Calu3 (cell line): ENCODE measurements around the gene ZNF736. TPM values are rescaled to one million over a fixed set of nuclear protein-coding genes. Genes with fewer than 3 reads are reported as not detected.

ENCODE experiments used
- BruUV-seq: library from RNA; stranded (reverse); fragments of 400-500 nt; replicated peaks from 2 replicates; lab custom pipeline; 2021; lab: Mats Ljungman, UMichigan
- CTCF ChIA-PET: fragments of 300-600 bp; sonication (Branson Sonifier 250); formaldehyde crosslinking; loops from one replicate; lab custom pipeline; 2022; ENCODE audit warnings: antibody characterized with exemption; lab: Charles Lee
- DNase-seq: peaks from one replicate; pipeline ENCODE4 v3.0.0; 2022
- H3K27ac Mint-ChIP-seq: one replicate; pipeline ENCODE4 v1.8.0; 2022; ENCODE audit warnings: mixed read lengths; ENCODE audit not compliant: unreplicated experiment
- H3K27me3 Mint-ChIP-seq: one replicate; pipeline ENCODE4 v1.8.0; 2022; ENCODE audit warnings: mixed read lengths; ENCODE audit not compliant: unreplicated experiment
- H3K36me3 Mint-ChIP-seq: one replicate; pipeline ENCODE4 v1.8.0; 2022; ENCODE audit warnings: mild to moderate bottlenecking, moderate library complexity, mixed read lengths; ENCODE audit not compliant: insufficient read depth, unreplicated experiment
- H3K4me1 Mint-ChIP-seq: one replicate; pipeline ENCODE4 v1.8.0; 2022; ENCODE audit warnings: mild to moderate bottlenecking, low read depth, mixed read lengths; ENCODE audit not compliant: unreplicated experiment
- H3K4me3 Mint-ChIP-seq: one replicate; pipeline ENCODE4 v1.8.0; 2022; ENCODE audit warnings: mild to moderate bottlenecking, low read depth, moderate library complexity, mixed read lengths; ENCODE audit not compliant: unreplicated experiment
- H3K9me3 Mint-ChIP-seq: one replicate; pipeline ENCODE4 v1.8.0; 2022; ENCODE audit warnings: low read depth, mixed read lengths; ENCODE audit not compliant: unreplicated experiment
- intact Hi-C: fragments of 100-400 bp; cut with micrococcal nuclease; formaldehyde crosslinking; loops from one replicate; pipeline ENCODE4 v1.10.0; 2022; ENCODE audit not compliant: unreplicated experiment
- total RNA-seq: library from RNA; stranded (reverse); gene quantifications from 2 replicates; pipeline ENCODE4 v1.2.3, GENCODE V29; 2022
- TF ChIP-seq, protein P1 (sequence below): fragments of 200-600 bp; IDR thresholded peaks from one replicate; pipeline ENCODE4 v1.8.0; 2022; ENCODE audit warnings: antibody characterized with exemption; ENCODE audit not compliant: unreplicated experiment

Gene ZNF736
- total RNA-seq, 1 experiment from 2014 or later = 8.6 TPM

DNA sequence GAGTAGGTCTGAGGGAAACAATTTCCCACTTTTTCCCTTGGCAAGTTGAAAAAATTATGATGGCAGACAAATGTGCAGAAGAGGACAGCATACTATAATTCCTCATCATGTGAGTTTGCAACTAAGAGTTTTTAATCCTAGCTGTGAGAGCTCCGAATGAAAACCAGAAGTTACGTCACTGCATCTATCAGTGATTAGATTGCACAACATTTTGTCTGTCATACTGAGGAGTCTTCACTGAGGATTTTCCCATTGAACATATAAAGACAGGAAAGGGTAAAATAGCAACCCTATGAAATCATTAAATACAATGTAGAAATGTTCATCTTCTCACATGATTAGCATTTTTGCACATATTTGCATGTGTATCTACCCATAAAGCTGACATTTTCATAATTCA lies 45.8 kb downstream of the ZNF736 start:
- TF ChIP-seq, protein P1, sequence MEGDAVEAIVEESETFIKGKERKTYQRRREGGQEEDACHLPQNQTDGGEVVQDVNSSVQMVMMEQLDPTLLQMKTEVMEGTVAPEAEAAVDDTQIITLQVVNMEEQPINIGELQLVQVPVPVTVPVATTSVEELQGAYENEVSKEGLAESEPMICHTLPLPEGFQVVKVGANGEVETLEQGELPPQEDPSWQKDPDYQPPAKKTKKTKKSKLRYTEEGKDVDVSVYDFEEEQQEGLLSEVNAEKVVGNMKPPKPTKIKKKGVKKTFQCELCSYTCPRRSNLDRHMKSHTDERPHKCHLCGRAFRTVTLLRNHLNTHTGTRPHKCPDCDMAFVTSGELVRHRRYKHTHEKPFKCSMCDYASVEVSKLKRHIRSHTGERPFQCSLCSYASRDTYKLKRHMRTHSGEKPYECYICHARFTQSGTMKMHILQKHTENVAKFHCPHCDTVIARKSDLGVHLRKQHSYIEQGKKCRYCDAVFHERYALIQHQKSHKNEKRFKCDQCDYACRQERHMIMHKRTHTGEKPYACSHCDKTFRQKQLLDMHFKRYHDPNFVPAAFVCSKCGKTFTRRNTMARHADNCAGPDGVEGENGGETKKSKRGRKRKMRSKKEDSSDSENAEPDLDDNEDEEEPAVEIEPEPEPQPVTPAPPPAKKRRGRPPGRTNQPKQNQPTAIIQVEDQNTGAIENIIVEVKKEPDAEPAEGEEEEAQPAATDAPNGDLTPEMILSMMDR = no peak
- Mint-ChIP-seq H3K27me3 (no peaks in the 10 kb centered on the region), H3K27ac (no peak overlapping the region), H3K9me3 (peaks cover 5% of the 10 kb centered on the region), H3K4me1 (no peaks in the 10 kb centered on the region), H3K4me3 (no peak overlapping the region), H3K36me3 (no peaks in the 10 kb centered on the region)
- CTCF ChIA-PET = no interaction called here
- no TSS peak for BruUV-seq
- no peak for DNase-seq
- intact Hi-C loops = no loop called here

DNA sequence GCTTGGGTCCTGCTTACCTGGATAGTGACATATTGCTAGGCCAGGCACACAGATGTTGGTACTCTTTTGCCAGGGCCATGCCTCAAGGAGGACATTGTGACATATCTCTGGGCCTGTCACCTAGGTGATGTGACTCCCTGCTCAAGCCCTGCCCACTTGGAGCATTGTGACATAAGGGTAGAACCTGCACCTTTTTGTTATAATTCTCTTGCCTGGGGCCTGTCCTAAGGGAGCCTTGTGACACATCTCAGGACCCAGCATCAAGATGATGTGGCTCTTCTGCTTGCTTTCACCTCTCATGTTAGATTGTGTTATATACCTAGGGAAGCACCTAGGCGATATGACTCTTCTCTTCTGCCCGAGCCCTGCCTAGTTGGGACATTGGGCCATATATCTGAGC lies 57.4 kb downstream of the ZNF736 start:
- no peak for DNase-seq
- CTCF ChIA-PET = no interaction called here
- H3K27ac Mint-ChIP-seq = no peak overlapping the region
- no TSS peak for BruUV-seq
- no peak overlapping the region for H3K4me3 Mint-ChIP-seq
- no peaks in the 10 kb centered on the region for H3K36me3 Mint-ChIP-seq
- TF ChIP-seq, protein P1 = no peak
- intact Hi-C loops = no loop called here
- H3K9me3 Mint-ChIP-seq = peaks cover 11% of the 10 kb centered on the region
- H3K4me1 Mint-ChIP-seq = no peaks in the 10 kb centered on the region
- H3K27me3 Mint-ChIP-seq = no peaks in the 10 kb centered on the region

DNA sequence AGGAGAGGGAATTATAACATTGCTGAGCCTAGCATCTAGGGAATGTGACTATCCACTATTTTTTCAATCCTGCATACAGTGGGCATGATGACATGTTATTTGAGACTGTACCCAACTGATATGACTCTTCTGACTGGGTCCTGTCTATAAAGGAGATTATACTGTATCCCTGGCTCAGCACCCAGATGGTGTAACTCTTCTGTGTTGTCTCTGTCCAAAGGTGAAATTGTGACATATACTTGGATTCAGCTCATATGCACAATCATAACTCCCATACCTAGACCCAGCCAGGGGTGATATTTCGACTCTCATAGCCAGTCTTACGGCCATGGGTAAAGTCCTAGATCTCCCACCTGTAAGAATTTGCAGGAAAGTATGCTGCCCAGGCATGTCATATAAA lies 59.3 kb downstream of the ZNF736 start:
- peaks cover 6% of the 10 kb centered on the region for H3K9me3 Mint-ChIP-seq
- BruUV-seq = no TSS peak
- H3K4me1 Mint-ChIP-seq = no peaks in the 10 kb centered on the region

DNA sequence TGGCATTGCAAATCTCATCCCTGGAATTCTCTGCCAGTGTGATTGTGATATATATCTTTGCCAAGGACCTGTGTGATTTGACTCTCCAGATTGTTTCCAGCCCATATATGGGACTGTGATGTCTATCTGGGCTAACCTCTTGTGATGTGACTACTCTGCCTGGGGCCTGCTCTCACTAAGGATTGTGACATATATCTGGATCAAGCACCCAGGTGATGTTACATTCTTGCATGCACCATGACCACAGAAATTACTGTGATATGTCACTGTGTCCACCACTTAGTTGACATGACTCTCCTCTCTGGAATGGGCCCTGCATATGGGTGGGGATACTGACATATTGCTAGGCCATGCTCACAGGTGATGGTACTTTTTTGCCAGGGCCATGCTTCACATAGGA lies 86.6 kb downstream of the ZNF736 start:
- intact Hi-C loops = no loop called here
- no peak overlapping the region for H3K27ac Mint-ChIP-seq
- H3K4me1 Mint-ChIP-seq = no peaks in the 10 kb centered on the region
- H3K36me3 Mint-ChIP-seq = no peaks in the 10 kb centered on the region
- no peaks in the 10 kb centered on the region for H3K9me3 Mint-ChIP-seq
- H3K27me3 Mint-ChIP-seq = no peaks in the 10 kb centered on the region
- BruUV-seq = no TSS peak
- CTCF ChIA-PET = no interaction called here
- TF ChIP-seq, protein P1 = no peak
- no peak overlapping the region for H3K4me3 Mint-ChIP-seq
- no peak for DNase-seq

More for the DNA sequence above, 59.3 kb downstream of the ZNF736 start:
- CTCF ChIA-PET = no interaction called here
- Mint-ChIP-seq H3K4me3 (no peak overlapping the region), H3K27me3 (no peaks in the 10 kb centered on the region), H3K27ac (no peak overlapping the region), H3K36me3 (no peaks in the 10 kb centered on the region)
- intact Hi-C loops = no loop called here
- TF ChIP-seq, protein P1 = no peak
- no peak for DNase-seq

Other genes starting within 250 kb of the ZNF736 start
- gene ZNF735, start 106.8 kb upstream of the ZNF736 start, total RNA-seq = not detected in 2 replicates
- gene ZNF679, start 85.5 kb upstream of the ZNF736 start, total RNA-seq = not detected in 2 replicates
- gene ZNF680, start 249.1 kb downstream of the ZNF736 start, total RNA-seq = 14.5 and 16.6 TPM in 2 replicates